BE2C (cell line): ENCODE data around the gene SETSIP.
"Not testable (repeated sequence)": the region's sequence is repeated elsewhere in the genome, so short reads cannot be mapped to it uniquely, and the experiment has no call there.

Experiments
- DNase-seq: peaks from one replicate; pipeline ENCODE4 v3.0.0-alpha.2; 2020
- H3K27me3 ChIP-seq: fragments of 250-450 bp; sonication (Bioruptor Pico); 2 replicates; pipeline ENCODE4 v1.5.1; 2020; ENCODE audit warnings: mild to moderate bottlenecking
- H3K36me3 ChIP-seq: fragments of 250-450 bp; sonication (Bioruptor Pico); 2 replicates; pipeline ENCODE4 v1.5.1; 2020; ENCODE audit warnings: mild to moderate bottlenecking
- H3K4me1 ChIP-seq: fragments of 250-450 bp; sonication (Bioruptor Pico); 2 replicates; pipeline ENCODE4 v1.5.1; 2020
- H3K4me3 ChIP-seq: 2 replicates; pipeline ENCODE4 v1.5.1; 2011; ENCODE audit warnings: low read depth, low read length
- H3K9me3 ChIP-seq: fragments of 250-450 bp; sonication (Bioruptor Pico); 2 replicates; pipeline ENCODE4 v1.5.1; 2020
- CTCF ChIP-seq: IDR thresholded peaks from 2 replicates; pipeline ENCODE4 v1.5.1; 2012; ENCODE audit warnings: mild to moderate bottlenecking, low read depth, low read length

SETSIP gene

GRCh38 chr1:92029241-92029922 is 45.8 kb downstream of the SETSIP start:
- H3K4me1 ChIP-seq: no peaks in the 10 kb centered on the region
- no peaks in the 10 kb centered on the region for H3K9me3 ChIP-seq
- no peak overlapping the region for H3K4me3 ChIP-seq
- H3K36me3 ChIP-seq: no peaks in the 10 kb centered on the region
- peaks cover 11% of the 10 kb centered on the region for H3K27me3 ChIP-seq
- DNase-seq: no peak
- TF ChIP-seq CTCF: no peak

- no peak for TF ChIP-seq CTCF
Measured at GRCh38 chr1:92026806-92027205, 48.4 kb downstream of the SETSIP start.

GRCh38 chr1:92026042-92026441 is 49.2 kb downstream of the SETSIP start:
- not testable (repeated sequence) for H3K4me3 ChIP-seq, DNase-seq, H3K4me1 ChIP-seq, H3K36me3 ChIP-seq, H3K9me3 ChIP-seq
- peaks cover 11% of the 10 kb centered on the region for H3K27me3 ChIP-seq

More at GRCh38 chr1:92026806-92027205, 48.4 kb downstream of the SETSIP start:
- Histone ChIP-seq H3K36me3 (no peaks in the 10 kb centered on the region), H3K4me3 (no peak overlapping the region), H3K4me1 (no peaks in the 10 kb centered on the region), H3K9me3 (no peaks in the 10 kb centered on the region), H3K27me3 (peaks cover 11% of the 10 kb centered on the region)
- DNase-seq: no peak
